NCI-H526 (cell line): ENCODE results near the gene WDR13.
"Not testable (repeated sequence)": the region's sequence is repeated elsewhere in the genome, so short reads cannot be mapped to it uniquely, and the experiment has no call there.

ENCODE experiments used
- DNase-seq, 2 experiments: peaks; one replicate each; lab custom pipeline; 2025; lab: John Stamatoyannopoulos, UW

The WDR13 gene

GRCh38 chrX:48597353-48598264 lies at the start of gene WDR13:
Gene WDR13, plus strand, starts transcription at chrX:48597492. Its CDS starts 505 bp downstream, at chrX:48597997.
- peak; percentile 87 to 94 for DNase-seq

- DNase-seq = no peak
These were observed 48.4 kb upstream of the WDR13 start for GRCh38 chrX:48548871-48549270.

GRCh38 chrX:48555731-48556325 lies 41.5 kb upstream of the WDR13 start:
- DNase-seq = not testable (repeated sequence)

- DNase-seq = no peak
These were observed 39.0 kb upstream of the WDR13 start for GRCh38 chrX:48558271-48558670.

GRCh38 chrX:48559636-48560035 lies 37.7 kb upstream of the WDR13 start:
- DNase-seq = no peak

- DNase-seq = no peak
These were observed 37.2 kb upstream of the WDR13 start for GRCh38 chrX:48560056-48560455.

- no peak for DNase-seq
These were observed 36.6 kb upstream of the WDR13 start for GRCh38 chrX:48560681-48561080.

GRCh38 chrX:48569958-48570357 lies 27.3 kb upstream of the WDR13 start:
- DNase-seq = no peak

- peak in 1 of 2 experiments; percentile 40 for DNase-seq
These were observed 23.5 kb upstream of the WDR13 start for GRCh38 chrX:48573690-48574269.

GRCh38 chrX:48574270-48575266 lies 22.7 kb upstream of the WDR13 start, which contains the start of gene RBM3:
Gene RBM3, plus strand, starts transcription at chrX:48574484. Its CDS starts 697 bp downstream, at chrX:48575181.
- DNase-seq = peak; percentile 88 to 94

- no peak for DNase-seq
These were observed 21.6 kb upstream of the WDR13 start for GRCh38 chrX:48575642-48576041.

GRCh38 chrX:48576108-48576507 lies 21.2 kb upstream of the WDR13 start:
- DNase-seq = no peak

GRCh38 chrX:48578661-48579128 lies 18.6 kb upstream of the WDR13 start:
- no peak for DNase-seq

- no peak for DNase-seq
These were observed 18.0 kb upstream of the WDR13 start for GRCh38 chrX:48579259-48579658.

- DNase-seq = no peak
These were observed 16.6 kb upstream of the WDR13 start for GRCh38 chrX:48580662-48581061.

- DNase-seq = no peak
These were observed 12.6 kb upstream of the WDR13 start for GRCh38 chrX:48584698-48585097.

GRCh38 chrX:48589482-48590162 lies 7.7 kb upstream of the WDR13 start:
- no peak for DNase-seq

- DNase-seq = no peak
These were observed 6.8 kb upstream of the WDR13 start for GRCh38 chrX:48590203-48591103.

- no peak for DNase-seq
These were observed 6.0 kb upstream of the WDR13 start for GRCh38 chrX:48591255-48591791.

GRCh38 chrX:48592971-48593370 lies 4.3 kb upstream of the WDR13 start:
- no peak for DNase-seq
